HG02970 (cell line): ENCODE results near the gene PRICKLE2.

Experiments
- ATAC-seq: cut with Tn5 transposase; IDR thresholded peaks from one replicate; pipeline ENCODE4 v1.9.1; 2021; ENCODE audit warnings: mild to moderate bottlenecking, moderate library complexity, moderate number of reproducible peaks; ENCODE audit not compliant: unreplicated experiment, low FRiP score

The PRICKLE2 gene

DNA sequence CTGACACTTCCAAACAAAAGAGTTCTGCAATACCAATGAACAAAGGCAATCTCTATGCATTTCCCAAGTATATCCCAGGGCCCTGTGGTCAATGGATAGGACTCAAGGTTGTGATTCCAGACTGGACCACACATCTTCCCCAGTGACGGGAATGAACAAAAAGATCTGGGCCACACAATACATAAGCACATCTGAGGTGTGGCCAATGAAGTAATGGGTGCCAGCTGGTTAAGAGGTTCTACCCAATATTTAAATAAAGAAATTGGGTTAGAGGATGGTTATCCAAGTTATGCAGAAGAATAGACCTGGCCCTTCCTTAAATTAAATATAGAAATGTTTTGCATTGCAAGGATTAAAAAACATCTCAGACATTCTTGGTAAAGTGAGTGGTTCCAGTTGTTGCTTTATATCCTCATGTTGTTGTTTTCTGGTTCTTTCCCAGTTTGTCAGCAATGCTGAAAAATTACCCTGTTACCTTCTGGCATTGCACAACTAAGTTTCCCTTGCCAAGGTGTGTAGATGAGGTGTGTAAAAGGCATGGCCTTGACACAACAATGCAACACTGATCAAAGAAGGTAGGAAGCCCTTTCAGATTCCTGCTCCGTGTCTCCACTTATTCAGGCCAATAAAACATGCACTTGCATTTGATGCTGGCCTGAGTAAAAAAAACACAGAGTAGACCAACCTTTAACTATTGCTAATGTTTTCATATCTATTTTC, 86.5 kb downstream of the PRICKLE2 start:
- ATAC-seq: no peak

DNA sequence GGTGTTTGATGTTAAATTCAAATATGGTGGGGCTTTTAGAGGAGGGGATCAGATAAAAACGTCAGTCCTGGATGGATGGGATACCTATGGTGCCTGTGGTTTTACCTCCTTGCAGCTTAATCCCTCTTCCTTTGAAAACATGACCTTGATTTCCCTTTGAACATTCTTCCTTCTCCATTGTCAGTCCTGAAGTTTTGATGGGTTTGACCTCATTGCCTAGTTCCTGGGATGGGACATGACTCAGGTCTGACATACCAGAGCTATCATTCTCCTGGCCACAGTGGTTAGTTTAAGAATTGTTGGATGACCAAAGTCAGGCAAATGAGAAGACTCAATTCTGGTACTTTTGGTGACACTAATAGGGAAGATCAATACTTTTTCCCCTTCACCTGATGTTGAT, 87.2 kb downstream of the PRICKLE2 start:
- ATAC-seq: no peak

DNA sequence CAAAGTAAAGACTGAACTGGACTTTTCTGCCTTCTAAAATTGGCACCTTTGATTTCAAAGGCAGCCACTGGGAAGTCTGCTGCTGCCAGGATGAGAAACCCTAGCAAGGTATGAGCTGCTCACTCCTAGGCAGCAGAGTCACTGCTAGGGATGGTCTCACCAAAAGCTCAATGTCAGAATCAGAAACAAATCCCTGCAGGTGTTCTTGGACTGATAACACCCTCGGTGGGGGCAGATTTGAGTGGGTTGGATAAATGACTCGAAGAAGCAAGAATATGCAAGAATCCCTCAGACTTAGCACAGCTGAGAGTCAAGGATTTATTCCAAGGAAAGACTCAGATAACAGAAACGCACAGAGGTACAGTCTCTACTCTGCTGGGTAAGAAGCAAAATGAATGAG, 90.4 kb downstream of the PRICKLE2 start:
- ATAC-seq: no peak

DNA sequence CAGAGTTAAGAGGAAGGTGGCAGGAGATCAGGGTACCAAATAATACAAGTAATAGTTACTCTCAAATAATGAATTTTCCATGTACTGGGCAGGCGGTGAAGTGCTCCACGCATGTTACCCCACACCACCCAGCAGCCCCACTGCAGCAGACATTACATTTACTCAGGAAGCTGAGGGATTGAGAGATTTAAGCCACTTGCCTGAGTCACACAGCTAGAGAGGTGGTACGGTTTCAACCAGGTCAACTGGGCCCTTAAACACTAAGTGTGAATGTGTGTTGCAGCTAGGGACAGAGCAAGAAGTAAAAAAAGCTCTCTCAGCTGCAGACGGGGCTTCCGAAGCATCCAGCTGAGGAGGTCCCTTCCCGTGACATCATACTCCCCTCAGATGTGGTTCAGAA, 91.3 kb downstream of the PRICKLE2 start:
- no peak for ATAC-seq

DNA sequence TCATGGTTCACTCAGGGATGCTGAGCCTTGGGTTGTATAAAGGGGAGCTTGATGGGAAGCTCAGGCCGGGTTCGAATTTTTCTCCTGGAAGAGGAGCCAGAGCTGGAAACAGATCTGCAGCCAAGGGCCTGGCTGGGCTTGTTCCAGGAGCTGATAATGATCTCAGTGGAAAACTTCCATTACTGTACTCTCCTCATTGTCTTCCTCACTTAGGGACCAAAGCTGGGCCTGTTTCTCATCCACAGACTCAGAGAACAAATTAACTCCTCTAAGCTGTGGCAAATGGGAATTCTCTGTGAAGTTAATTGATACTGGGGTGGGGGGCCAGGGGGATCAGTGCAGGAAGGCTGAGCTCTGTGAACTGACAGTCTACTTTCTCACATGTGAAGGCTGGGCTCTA, 92.0 kb downstream of the PRICKLE2 start:
- ATAC-seq: no peak

DNA sequence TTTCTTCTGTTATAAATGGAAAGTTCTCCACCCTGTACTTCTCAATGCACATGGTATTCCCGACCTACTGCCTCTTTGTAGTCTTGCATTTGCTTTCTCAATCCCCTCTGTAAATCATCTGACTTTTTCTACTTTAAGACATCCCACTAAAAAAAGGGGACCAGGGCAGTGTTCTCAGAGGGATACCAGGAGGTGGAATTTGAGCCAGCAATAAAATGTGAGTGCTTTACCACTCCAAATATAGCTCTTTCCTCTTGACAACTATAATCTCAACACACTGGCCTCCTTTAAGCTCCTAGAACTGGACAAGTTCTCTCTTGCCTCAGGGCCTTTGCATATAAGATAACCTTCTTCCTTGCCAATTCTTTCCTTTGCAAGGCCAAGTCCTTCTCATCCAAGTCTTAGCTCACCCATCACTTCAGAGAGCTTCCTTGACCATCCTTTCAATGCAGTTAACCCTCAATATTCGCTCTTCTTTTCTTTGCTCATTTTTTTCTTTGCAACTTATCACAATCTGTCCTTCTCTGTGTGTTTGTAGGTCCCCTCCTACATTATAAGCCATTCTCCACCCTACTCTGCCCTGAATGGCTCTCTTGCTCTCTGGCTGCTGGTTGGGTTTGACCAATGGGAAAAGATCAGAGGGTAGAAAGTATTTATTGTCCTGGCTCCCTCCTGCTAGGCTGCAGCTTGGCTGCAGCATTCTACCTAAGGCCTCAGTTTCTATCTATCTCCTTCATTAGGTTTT, 93.4 kb downstream of the PRICKLE2 start:
- ATAC-seq: no peak

DNA sequence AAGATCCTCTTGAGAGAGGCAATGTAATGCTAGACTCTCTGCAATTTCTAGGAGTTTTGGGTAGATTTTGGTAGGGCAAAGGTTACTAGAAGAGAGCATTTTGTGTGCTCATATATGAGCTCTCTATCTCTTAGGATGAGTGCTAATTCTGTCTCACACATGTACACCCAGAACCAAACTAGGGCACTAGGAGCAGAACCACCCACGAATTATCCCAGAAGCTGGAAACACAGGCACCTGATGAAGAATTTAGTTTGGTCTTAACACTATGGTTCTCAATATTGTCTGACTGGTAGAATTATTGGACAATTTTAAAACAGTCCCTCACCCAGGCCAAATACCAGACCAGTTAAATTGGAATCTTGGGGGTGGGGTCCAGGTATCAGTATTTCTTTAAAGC, 94.8 kb downstream of the PRICKLE2 start:
- ATAC-seq: no peak

DNA sequence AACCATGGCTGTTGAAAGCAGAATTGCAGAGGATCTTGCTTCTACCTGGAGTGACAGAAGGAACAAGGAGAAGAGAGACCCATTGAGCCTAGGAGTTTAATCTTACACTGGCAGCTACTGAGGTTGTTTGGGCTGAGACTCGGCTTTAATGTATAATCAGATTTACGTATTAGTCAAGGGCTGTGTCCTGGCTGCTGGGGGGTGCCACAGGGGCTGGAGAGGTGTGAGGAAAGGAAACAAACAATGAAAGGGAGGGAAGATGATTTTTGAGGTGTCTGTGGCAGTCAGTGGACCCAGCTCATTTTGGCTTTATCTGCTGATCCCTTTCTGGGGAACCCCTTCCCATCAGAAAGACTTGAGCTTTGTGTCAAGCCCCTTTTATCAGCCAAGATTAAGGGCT, 95.7 kb downstream of the PRICKLE2 start:
- no peak for ATAC-seq

DNA sequence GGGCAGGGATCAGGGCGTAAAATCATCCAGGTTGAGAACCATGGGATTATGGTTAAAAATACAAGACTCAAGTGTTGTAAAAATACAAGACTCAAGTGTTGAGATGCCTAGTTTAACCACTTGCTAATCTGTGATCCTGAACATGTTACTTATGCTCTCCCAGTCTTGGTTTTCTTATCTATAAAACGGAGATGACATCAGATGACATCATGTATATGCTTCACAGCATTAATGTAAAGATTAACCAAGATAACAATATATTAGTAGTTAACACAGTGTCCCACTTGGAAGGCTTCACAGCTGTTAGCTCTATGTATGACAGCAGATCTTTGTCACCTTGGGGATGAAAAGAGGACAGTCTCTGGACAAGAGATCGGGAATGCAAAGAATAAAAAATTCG, 96.2 kb downstream of the PRICKLE2 start:
- no peak for ATAC-seq

DNA sequence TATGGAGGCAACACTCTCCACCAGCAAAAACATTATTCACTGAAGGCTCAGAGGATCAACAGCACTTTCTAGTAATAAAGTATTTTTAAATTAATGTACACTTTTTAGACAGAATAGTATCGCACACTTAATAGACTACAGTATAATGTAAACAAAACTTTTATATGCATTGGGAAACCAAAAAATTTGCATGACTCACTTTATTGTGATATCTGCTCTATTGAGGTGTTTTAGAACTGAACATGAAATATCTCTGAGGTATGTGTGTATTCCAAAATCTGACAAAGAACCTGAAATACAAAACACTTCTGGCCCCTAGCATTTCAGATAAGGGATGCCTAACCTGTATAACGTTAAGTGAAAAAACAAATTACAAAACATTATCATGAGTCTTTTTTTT, 99.7 kb downstream of the PRICKLE2 start:
- no peak for ATAC-seq

DNA sequence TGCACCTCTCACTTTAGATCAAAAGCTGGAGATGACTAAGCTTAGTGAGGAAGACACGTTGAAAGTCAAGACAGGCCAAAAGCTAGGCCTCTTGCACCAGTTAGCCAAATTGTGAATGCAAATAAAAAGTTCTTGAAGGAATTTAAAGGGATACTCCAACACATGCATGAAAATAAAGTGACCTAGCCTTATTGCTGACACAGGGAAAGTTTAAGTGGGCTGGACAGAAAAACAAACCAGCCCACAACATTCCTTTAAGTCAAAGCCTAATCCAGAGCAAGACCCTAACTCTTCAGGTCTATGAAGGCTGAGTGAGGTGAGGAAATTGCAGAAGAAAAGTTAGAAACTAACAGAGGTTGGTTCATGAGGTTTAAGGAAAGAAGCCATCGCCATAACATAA, 101.3 kb downstream of the PRICKLE2 start:
- ATAC-seq: no peak

DNA sequence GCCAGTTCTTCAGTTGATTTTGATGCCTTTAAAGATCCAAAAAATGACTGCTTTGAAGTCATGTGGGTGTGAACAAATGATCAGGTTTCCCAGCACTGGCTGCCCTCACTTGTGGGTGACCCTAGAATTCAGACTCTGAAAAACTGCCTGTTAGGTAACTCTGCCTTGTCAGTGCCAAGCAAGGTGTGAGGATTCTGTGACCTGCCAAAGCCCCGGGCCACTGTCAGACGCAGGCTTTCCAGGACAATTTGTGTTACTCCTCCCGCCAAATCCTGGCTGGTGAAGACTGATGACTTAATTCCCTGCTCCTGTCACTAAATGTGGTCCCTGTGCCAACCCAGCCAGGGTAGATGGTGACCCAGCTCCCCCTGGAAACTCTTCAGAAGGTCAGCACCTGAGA, 102.8 kb downstream of the PRICKLE2 start:
- no peak for ATAC-seq

DNA sequence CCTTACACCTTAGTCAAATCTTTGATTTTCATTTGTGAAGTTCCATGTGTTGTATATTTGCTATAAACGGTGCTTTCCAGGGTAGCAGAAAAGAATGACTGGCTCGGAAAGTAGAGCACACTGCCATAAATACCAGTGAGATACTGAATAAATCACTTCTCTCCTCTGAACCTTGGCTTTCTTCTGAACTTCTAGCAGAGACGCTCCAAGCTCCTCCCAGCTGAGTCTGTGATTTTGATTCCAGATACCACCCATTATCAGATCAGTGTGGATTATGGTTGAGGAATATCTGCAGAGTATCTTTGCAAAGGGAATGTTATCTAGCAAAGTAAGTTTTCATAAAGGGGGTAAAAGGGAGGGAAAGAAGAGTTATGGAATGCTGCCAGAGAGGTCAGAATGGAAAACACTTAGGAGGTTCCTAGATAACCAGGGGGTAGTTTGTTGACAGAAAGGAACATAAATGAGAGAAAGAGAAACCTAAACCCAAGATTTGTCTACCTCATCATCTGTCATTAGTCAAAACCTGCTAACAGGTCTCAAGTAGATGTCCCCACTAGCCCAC, 103.4 kb downstream of the PRICKLE2 start:
- no peak for ATAC-seq

DNA sequence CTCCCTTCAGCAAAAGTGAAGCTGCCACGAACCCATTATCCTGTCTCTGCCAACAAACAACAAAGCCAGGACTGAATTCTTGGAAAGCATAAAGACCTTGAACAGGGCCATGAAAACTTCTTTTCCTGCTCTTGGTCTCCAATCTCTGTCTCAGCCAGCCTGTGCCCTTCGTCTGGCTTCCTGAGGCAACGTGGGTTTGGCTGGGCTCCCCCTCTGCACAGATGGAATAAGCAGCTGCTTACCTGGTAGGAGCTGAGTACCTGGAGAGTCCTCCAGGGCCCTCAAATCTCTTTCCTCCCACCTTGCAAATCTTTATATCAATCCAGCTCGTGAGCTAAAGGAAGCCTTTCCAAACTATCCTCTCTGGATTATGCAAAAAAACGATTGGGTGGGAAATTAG, 104.4 kb downstream of the PRICKLE2 start:
- ATAC-seq: no peak

DNA sequence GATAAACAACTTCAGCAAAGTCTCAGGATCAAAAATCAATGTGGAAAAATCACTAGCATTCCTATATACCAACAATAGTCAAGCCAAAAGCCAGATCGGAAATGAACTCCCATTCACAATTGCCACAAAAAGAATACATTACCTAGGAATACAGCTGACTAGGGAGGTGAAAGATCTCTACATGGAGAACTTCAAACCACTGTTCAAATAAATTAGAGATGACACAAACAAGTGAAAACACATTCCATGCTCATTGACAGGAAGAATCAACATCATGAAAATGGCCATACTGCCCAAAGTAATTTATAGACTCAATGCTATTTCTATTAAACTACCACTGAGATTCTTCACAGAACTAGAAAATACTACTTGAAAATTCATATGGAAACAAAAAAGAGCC, 107.8 kb downstream of the PRICKLE2 start:
- no peak for ATAC-seq

DNA sequence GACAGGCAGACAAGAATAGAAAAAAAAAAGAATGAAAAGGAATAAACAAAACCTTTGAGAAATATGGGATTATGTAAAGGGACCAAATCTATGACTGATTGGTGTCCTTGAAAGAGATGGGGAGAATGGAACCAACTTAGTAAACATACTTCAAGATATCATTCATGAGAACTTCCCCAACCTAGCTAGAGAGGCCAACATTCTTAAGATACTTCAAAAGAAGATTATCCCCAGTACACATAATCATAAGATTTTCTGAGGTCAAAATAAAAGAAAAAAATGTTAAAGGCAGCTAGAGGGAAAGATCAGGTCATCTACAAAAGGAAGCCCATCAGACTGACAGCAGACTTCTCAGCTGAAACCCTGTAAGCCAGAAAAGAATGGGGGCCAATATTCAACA, 110.6 kb downstream of the PRICKLE2 start:
- ATAC-seq: no peak

DNA sequence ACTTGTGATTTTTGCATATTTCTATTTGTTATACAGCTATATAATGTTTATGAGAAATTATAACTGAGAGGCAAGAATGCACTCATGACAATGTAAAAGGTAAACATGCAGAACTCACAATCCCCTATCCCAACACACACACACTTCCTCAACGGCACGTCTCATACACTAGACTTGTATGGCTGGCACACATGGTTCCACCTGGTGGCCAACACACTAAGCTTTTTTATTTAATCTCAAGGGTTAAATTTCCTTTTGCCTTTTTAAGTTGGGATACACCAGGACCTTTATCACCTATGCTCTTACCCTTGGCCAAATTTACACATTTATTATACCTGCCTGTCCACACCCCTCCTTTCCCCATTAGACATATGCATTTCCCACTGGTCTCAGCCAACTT, 113.4 kb downstream of the PRICKLE2 start:
- no peak for ATAC-seq

DNA sequence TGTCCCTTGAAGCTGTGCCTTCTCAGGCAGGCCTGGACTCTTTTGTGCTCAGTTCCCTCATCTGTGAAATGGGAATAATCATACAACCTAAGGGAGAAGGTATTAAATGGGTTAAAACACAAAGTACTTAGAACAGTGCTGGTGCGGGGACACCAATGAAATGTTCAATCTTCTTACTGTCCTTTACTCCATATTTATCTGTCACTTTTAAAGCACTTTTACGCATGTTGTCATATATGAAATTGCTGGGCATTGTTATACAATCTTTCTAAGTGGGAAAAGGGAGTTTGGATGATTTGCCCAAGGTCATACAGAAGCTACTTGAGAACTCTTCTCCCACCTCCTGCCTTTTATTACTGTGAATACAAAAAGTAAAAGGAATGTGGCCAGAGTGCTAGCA, 114.2 kb downstream of the PRICKLE2 start:
- no peak for ATAC-seq

DNA sequence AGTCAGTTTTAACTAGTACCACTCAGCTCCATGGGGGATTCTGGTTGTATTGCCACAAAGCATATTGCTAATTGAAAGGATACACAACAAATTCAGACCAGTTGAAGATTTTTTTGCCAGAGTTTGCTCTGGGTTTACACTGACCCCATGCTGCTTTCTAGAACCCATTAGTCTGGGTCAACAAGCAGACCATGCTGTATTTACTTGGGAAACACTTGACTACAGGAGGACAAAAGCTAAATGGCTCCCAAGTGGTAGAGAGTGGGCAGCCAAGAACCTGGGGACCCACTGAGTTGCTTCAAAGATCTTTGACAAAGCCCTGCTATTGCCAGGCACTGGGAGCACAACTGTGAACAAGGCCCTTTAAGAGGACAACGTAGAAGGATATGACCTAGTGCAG, 115.2 kb downstream of the PRICKLE2 start:
- no peak for ATAC-seq

DNA sequence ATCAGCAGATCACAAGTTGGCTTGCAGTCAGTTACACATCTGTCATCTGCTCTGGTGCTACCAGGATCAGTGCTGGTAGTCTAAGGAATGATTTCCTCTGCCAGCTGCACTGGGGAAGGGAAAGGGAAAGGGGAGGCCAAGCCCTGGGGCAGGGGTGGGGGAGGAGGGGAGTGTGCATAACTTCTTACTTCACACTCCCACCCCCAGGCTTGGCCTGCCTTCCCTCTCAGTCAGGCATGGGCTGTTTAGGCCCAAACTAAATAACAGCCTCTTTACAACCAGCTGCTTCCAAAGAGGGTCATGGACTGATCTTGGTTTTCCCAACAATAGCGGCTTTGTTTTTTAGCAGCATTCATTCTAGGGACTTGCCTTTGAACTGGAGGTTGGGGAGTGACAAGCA, 115.8 kb downstream of the PRICKLE2 start:
- ATAC-seq: no peak

DNA sequence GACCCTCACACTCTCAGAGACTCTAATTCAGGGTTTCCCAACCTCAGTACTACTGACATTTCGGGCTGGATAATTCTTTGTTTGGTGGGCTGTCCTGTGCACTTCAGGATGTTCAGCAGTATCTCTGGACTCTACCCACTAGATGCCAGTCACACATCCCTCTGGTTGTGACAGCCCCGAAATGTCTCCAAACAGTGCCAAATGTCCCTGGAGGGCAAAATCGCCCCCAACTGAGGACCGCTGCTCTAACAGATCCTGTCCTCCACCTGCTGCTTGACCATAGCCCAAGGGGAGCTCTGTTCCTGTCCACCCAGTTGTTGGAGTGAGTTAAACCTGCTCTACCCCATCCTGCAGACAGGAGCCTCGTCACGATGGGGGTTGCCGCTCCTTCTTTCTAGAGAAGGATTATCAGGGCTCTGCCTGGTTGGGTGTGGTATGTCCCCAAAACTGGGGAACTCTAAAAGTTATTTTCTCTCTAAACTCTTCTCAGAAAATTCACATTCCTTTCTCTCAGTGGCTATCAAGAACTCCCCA, 116.4 kb downstream of the PRICKLE2 start:
- ATAC-seq: no peak

DNA sequence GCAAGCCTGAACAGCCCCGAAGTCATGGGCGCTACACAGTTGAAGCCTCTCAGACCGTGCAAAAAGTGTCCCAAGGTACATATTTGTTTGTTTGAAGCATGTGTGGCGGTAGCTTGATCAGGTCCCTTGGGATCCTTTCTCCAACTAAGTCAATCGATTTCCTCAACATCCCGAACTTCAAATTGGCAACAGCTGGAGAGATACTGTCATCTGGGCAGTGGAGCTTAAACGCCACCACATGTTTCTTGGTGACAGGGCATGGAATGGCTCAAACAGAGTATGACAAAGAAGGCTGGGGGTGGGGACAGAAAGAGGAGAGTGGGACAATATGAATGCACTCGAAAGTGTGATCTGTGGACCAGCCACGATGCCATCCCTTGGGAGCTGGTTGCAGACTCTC, 117.0 kb downstream of the PRICKLE2 start:
- ATAC-seq: no peak
